Tibial nerve (tissue), 4 donors: ENCODE results near the gene HMX1. TPM values are rescaled to one million over a fixed set of nuclear protein-coding genes. Genes with fewer than 3 reads are reported as not detected.

Experiments used
- DNase-seq, 2 donors: peaks; one replicate each; pipeline ENCODE4 v3.0.0-alpha.2; 2019; ENCODE audit warnings: low spot score in 2 of 2
- H3K27ac ChIP-seq, 4 donors: fragments of 200-600 bp; sonication (generic) in 3 of 4; one replicate each; pipeline ENCODE4 v1.5.1; 2017 to 2019; ENCODE audit warnings: mild to moderate bottlenecking in 1 of 4
- H3K27me3 ChIP-seq, 2 donors: fragments of 200-600 bp; sonication (generic) in 1 of 2; one replicate each; pipeline versions ENCODE4 v1.5.1 to v1.6.0; 2017 to 2019
- H3K36me3 ChIP-seq, 3 donors: fragments of 200-600 bp; sonication (generic); one replicate each; pipeline ENCODE4 v1.5.1; 2018 to 2019
- H3K4me1 ChIP-seq, 4 donors: fragments of 200-600 bp; sonication (generic) in 3 of 4; one replicate each; pipeline ENCODE4 v1.5.1; 2017 to 2019
- H3K4me3 ChIP-seq, 4 donors: fragments of 200-600 bp; sonication (generic) in 3 of 4; one replicate each; pipeline ENCODE4 v1.5.1; 2017 to 2019; ENCODE audit warnings: mild to moderate bottlenecking in 1 of 4, moderate library complexity in 1 of 4
- H3K9me3 ChIP-seq, 4 donors: fragments of 200-600 bp; sonication (generic) in 3 of 4; one replicate each; pipeline ENCODE4 v1.5.1; 2017 to 2019
- EP300 ChIP-seq, 2 donors: sonication (generic); formaldehyde crosslinking; IDR thresholded peaks; one replicate each; pipeline ENCODE4 v1.6.1; 2017; ENCODE audit warnings: antibody characterized with exemption in 2 of 2, mild to moderate bottlenecking in 1 of 2
- POLR2A ChIP-seq, 2 donors: fragments of 450-650 bp; IDR thresholded peaks; one replicate each; pipeline ENCODE4 v1.6.1; 2017; ENCODE audit warnings: antibody characterized with exemption in 2 of 2, mild to moderate bottlenecking in 2 of 2, moderate library complexity in 2 of 2
- WGBS, 2 donors: methylation state at CpG; one replicate each; pipeline ENCODE4 v1.1.5; 2018; 5-methylcytosine and 5-hydroxymethylcytosine counted together
- total RNA-seq, 4 donors: library from RNA; depleted of rRNA; stranded (reverse); fragments of >200 nt; gene quantifications; one replicate each; pipeline ENCODE4 v1.1.0, GENCODE V29; 2016
- TF ChIP-seq, protein P1 (sequence below), 5 experiments: fragments of 200-600 bp in 3 of 5; fragments of 450-650 bp in 2 of 5; sonication (generic) in 3 of 5; IDR thresholded peaks; one replicate each; pipeline ENCODE4 v1.5.1; 2016 to 2019; ENCODE audit warnings: antibody characterized with exemption in 5 of 5, mild to moderate bottlenecking in 3 of 5, moderate library complexity in 2 of 5

The HMX1 gene
- total RNA-seq, 4 donors from 2014 or later, result 0.21 TPM; not detected in 3

GRCh38 chr4:8909548-8909947, 37.9 kb upstream of the HMX1 start:
- 36 to 37% methylated on average over 9 of the region's 9 CpGs for WGBS, 2 donors
- H3K4me3 ChIP-seq, result no peak overlapping the region
- no peaks in the 10 kb centered on the region for H3K27me3 ChIP-seq
- H3K9me3 ChIP-seq, result peaks cover 0 to 8% (median 0%) of the 10 kb centered on the region in 4 donors
- no peaks in the 10 kb centered on the region for H3K4me1 ChIP-seq
- no peak overlapping the region for H3K27ac ChIP-seq
- no peak for DNase-seq
- H3K36me3 ChIP-seq, result no peaks in the 10 kb centered on the region
- TF ChIP-seq EP300 (IDR thresholded peaks at IDR 0.05) (no peak), POLR2A (IDR thresholded peaks at IDR 0.05) (no peak)
- TF ChIP-seq, protein P1, sequence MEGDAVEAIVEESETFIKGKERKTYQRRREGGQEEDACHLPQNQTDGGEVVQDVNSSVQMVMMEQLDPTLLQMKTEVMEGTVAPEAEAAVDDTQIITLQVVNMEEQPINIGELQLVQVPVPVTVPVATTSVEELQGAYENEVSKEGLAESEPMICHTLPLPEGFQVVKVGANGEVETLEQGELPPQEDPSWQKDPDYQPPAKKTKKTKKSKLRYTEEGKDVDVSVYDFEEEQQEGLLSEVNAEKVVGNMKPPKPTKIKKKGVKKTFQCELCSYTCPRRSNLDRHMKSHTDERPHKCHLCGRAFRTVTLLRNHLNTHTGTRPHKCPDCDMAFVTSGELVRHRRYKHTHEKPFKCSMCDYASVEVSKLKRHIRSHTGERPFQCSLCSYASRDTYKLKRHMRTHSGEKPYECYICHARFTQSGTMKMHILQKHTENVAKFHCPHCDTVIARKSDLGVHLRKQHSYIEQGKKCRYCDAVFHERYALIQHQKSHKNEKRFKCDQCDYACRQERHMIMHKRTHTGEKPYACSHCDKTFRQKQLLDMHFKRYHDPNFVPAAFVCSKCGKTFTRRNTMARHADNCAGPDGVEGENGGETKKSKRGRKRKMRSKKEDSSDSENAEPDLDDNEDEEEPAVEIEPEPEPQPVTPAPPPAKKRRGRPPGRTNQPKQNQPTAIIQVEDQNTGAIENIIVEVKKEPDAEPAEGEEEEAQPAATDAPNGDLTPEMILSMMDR (IDR thresholded peaks at IDR 0.05), result no peak

- peak in 1 of 2 donors; percentile 4 for DNase-seq
- no peaks in the 10 kb centered on the region for H3K4me1 ChIP-seq
- H3K27ac ChIP-seq, result no peak overlapping the region
- H3K4me3 ChIP-seq, result no peak overlapping the region
- H3K27me3 ChIP-seq, result no peaks in the 10 kb centered on the region
- 77 to 81% methylated on average over 31 to 34 of the region's 34 CpGs for WGBS, 2 donors
- H3K36me3 ChIP-seq, result no peaks in the 10 kb centered on the region
- TF ChIP-seq EP300 (IDR thresholded peaks at IDR 0.05) (no peak), POLR2A (IDR thresholded peaks at IDR 0.05) (no peak)
- TF ChIP-seq, protein P1 (IDR thresholded peaks at IDR 0.05), result no peak
- peaks cover 0 to 17% (median 0%) of the 10 kb centered on the region in 4 donors for H3K9me3 ChIP-seq
Measured at GRCh38 chr4:8908206-8908893, 36.7 kb upstream of the HMX1 start.

GRCh38 chr4:8907596-8908205, 36.1 kb upstream of the HMX1 start:
- TF ChIP-seq EP300 (IDR thresholded peaks at IDR 0.05) (no peak), POLR2A (IDR thresholded peaks at IDR 0.05) (no peak)
- TF ChIP-seq, protein P1 (IDR thresholded peaks at IDR 0.05), result no peak
- Histone ChIP-seq H3K4me3 (no peak overlapping the region), H3K4me1 (no peaks in the 10 kb centered on the region), H3K9me3 (peaks cover 0 to 23% (median 0%) of the 10 kb centered on the region in 4 donors), H3K27me3 (no peaks in the 10 kb centered on the region), H3K27ac (no peak overlapping the region), H3K36me3 (no peaks in the 10 kb centered on the region)
- 72 to 81% methylated on average over 5 to 11 of the region's 14 CpGs for WGBS, 2 donors
- DNase-seq, result no peak

GRCh38 chr4:8906991-8907595, 35.5 kb upstream of the HMX1 start:
- H3K9me3 ChIP-seq, result peaks cover 0 to 29% (median 0%) of the 10 kb centered on the region in 4 donors
- H3K27me3 ChIP-seq, result no peaks in the 10 kb centered on the region
- H3K36me3 ChIP-seq, result no peaks in the 10 kb centered on the region
- H3K4me1 ChIP-seq, result no peaks in the 10 kb centered on the region
- H3K4me3 ChIP-seq, result no peak overlapping the region
- DNase-seq, result peak in 1 of 2 donors; percentile 7
- TF ChIP-seq POLR2A (IDR thresholded peaks at IDR 0.05) (no peak), EP300 (IDR thresholded peaks at IDR 0.05) (no peak)
- TF ChIP-seq, protein P1 (IDR thresholded peaks at IDR 0.05), result no peak
- H3K27ac ChIP-seq, result no peak overlapping the region
- 76 to 79% methylated on average over 20 to 22 of the region's 22 CpGs for WGBS, 2 donors

GRCh38 chr4:8906668-8906970, 35.0 kb upstream of the HMX1 start:
- DNase-seq, result no peak
- WGBS, 2 donors, result 66 to 74% methylated on average over 8 of the region's 8 CpGs
- Histone ChIP-seq H3K4me3 (no peak overlapping the region), H3K36me3 (no peaks in the 10 kb centered on the region), H3K27me3 (no peaks in the 10 kb centered on the region), H3K9me3 (peaks cover 0 to 33% (median 0%) of the 10 kb centered on the region in 4 donors), H3K27ac (no peak overlapping the region), H3K4me1 (no peaks in the 10 kb centered on the region)
- TF ChIP-seq, protein P1 (IDR thresholded peaks at IDR 0.05), result no peak
- no peak for TF ChIP-seq POLR2A (IDR thresholded peaks at IDR 0.05)
- TF ChIP-seq EP300 (IDR thresholded peaks at IDR 0.05), result no peak
